Stimulated activated CD4-positive, alpha-beta T cell treated with anti-CD3 and anti-CD28 coated beads, Interleukin-1b, Interleukin-23, amount 100 ng/mL, for 48 hours (primary cell): ENCODE results near the gene RALGDS.

Source experiments
- DNase-seq: peaks from one replicate; pipeline ENCODE4 v3.0.0-alpha.2; 2020

Gene RALGDS

DNA sequence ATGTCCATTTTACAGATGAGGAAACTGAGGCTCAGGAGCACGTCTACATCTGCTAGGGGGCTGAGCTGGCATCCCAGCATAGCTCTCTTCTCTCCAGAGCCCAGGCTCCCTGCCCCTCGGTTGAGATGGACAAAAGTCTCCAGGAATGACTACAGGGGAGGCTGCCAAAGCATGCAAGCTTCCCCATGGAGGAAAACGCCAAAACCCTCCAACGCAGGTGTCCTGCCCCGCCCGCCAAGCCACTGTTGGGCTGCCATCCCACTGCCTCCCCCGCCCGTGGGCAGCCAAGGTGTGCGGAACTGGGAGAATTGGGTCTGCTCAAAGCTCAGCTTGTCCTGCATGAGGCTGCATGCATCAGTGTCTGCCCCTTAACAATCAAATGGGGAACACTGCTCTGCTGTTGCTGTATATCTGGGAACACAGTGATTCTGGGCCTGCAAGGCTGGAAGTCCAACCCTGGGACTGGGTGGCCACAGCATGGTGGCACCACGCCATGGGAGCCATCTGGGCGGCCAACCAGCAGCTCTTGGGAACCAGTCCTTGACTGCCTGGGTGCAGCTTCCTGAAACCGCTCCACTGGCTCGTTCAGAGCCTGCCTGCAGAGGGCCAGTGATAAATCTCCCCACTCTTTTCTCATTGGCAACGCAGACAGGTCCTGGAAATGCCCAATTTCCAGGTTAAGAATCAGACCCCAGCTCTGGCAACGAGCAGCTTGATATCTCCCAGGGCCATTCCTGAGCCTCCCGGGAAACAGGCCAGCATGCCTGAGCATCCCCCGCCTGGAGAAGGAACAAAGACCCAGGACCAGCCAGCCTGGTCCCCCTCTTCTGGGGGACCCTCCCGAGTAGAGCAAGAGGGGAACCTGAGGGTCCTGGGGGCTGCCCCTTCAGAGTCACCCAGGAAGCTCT lies 3.5 kb downstream of the RALGDS start:
- DNase-seq: no peak

DNA sequence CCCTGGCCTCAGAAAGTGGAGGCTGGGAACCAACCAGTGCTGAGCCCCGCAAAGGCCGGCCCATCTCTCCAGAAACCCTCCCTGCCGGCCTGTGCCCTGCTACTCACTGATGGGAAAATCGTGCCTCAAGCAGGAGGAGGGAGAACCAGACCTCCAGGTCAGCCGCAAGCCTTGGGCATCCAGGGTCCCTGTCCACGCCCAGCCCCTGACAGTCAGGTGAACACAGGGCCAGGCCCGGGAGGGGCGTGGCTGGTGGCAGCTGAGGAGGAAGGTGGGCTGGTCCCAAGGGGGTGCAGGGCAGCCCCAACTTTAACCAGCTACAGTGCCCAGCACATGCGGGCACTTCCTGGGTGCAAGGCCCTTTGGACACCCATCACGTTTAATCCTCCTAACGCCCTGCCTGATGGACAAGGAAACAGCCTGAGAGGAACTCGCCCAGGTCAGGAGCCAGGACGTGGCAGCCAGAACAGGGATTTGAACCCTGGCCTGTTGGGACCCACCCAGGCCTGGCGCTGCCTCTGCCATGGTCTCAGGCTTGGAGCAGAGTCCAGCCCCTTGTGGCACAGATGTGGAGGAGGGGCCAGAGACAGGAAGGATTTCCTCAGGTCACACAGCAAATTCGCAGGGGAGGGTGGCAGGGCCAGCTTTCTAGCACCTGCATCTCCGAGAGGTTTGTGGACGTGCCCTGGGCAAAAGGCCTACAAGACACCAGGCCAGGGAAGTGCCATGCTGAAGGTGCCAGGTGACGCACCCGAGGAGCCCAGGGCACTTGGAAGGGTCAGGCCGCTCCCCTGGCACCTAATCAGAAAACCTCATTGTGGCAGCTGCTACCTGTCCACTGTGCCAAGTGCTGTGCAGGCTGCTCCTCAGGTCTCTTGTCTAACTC lies 4.5 kb downstream of the RALGDS start:
- no peak for DNase-seq

DNA sequence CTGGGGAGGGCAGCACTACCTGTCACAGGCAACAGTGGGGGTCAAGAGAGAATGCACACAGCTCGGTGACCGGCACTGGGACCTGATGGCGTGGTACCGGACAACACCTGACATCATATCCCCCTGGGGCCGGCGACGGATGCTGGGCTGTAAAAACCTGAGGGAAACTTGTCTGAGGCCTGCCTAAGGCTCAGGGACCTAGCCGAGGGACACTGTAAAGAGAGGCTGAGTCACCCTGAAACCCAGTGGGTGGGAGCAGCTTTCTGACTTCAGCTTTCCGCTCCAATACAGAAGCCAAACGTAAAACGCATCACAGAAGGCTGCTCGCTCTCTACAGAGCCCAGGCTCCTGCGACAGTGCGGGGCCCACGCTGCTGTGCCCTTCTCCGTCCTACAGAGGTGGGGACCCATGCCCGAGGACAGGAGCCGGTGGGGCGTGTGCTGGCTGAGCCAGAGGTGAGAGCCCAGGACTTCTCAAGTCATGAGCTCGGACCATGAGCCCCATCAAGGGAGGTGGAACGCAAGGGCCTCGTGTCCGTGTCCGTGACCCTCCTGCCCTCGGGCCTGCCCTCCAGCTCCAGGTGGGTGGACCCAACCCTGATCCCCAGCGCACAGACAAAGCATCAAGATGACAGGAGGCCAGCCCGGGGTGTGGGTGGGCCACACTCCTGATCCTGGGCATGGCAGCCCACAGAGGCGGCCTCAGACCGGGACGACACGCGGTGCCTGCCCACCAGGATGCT lies 5.3 kb downstream of the RALGDS start:
- peak; percentile 78 for DNase-seq

DNA sequence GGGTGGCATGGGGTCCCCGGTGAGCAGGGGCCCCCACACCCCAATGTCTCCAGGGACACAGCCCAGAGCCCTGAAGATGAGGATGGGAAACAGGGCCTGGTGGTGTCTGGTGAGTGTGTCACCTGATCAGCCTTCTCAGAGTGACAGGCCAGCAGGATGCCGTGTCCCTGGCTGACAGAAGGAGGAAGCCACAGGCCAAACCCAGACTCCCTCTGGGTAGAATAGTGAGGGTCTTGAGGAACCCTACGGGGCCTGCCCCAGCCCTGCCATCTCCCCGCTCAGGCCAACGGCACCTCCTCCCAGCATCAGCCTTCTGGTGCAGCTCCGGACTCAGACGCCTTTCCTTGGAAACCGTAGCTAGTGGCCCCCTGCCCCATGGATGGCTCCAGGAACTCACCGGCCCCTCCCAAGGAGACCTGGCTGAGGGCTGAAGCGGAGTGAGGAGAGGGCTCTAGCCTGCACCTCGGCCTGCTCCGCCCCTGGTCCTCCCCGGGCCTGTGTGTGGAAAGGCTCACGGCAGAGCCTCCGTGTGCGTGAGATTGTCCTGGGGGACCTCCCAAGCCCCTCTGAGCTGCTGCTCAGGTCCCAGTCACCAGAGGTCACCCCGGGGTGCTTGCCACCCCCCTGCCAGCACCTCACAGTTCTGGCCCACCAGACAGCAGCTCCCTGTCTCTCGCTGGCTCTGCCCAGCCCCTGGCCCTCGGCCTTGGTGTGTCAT lies 6.0 kb downstream of the RALGDS start:
- DNase-seq: no peak

DNA sequence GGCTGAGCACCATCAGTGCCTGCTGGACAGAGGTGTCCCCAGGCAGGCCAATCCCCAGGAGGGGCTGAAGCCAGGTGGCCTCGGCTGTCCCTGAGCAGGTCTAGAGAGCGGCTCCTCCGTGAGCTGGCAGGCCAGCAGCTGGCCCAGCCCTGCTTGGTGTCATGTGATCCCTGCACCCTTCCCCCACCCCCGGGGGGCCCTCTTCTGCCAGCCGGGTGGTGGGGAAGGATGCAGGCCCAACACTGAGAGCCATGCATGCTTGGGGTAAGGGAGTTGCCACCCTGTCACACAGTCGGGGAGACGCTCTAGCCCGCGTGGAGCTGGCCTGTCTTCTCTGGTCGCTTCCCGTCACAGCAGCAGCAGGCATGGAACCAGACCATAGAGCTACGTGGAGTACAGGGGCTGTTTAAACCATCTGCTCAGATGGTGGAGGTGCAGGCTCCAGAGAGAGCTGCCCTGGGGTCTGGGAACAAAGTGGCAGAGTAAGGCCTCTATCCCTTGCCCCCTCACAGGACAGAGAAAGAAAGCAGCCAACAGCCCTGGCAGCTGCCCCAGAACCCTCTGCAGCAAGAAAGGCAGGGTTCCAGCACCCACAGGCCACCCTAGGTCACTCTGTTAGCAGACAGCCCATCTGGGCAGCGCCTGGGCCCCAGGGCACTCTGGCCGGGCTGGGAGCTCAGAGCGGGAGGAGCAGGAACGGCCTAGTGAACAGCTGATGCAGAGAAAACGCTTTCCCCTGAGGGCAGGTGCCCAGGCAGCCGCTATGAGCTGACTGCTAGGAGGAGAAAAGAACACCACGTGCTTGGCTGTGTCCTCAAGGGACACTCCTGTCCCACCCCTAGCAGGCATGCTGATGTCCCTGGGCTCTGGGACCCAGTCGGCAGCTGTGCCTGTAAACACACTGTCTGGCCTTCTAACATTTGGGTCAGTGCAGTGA lies 6.8 kb downstream of the RALGDS start:
- no peak for DNase-seq

DNA sequence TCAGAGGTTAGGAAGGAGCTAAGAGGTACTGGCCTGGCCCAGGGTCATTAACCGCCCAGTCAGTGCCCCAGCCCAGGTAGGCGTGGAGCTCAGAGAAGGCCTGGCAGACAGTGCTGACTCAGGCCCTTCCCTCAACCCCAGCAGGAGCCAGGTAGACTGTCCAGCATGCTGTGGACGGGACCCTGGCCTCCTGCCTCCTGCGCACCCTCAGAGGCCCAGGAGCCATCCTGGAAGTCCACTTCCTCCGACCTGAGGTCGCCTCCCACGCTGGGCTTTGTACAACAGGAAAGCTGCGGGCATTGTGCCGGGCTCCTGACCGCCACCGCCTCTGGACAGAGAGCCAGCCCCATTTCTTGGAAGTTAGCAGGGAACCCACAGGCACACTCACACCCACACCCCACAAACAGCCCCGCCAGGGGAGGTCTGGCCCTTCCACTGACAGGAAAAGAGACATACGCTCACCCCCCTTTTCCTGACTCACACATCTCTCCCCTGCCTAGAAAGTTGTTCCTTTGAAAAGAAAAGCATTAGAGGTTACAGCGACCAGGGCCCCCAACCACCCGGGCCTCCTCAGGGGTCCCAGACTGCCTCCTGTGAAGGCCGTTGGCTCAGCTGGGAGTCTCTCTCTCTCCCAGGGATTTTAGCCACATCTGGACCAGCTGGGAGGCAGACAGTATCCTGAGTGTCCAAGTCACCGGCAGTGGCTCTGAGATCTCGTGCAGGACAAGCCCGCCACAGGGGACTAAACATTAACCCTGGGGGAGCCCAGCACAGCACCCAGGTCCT lies 7.7 kb downstream of the RALGDS start:
- DNase-seq: no peak

DNA sequence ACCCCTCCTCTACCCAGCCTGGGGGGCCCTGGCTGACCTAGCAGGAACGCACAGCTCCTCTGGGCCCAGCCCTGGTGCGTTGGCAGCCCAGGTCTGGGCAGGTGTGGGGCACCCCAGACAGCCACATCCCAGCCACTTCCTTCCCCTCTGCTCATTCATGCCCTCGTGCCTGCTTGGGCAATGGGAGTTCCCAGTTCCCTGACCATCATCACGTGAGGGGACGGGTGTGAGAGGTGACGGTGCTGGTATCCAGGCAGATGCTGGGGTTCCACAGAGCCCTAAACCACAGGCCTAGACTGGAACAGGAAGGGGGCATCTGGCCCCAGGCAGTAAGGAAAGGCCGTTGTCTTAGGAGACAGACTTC lies 8.4 kb downstream of the RALGDS start:
- DNase-seq: no peak

DNA sequence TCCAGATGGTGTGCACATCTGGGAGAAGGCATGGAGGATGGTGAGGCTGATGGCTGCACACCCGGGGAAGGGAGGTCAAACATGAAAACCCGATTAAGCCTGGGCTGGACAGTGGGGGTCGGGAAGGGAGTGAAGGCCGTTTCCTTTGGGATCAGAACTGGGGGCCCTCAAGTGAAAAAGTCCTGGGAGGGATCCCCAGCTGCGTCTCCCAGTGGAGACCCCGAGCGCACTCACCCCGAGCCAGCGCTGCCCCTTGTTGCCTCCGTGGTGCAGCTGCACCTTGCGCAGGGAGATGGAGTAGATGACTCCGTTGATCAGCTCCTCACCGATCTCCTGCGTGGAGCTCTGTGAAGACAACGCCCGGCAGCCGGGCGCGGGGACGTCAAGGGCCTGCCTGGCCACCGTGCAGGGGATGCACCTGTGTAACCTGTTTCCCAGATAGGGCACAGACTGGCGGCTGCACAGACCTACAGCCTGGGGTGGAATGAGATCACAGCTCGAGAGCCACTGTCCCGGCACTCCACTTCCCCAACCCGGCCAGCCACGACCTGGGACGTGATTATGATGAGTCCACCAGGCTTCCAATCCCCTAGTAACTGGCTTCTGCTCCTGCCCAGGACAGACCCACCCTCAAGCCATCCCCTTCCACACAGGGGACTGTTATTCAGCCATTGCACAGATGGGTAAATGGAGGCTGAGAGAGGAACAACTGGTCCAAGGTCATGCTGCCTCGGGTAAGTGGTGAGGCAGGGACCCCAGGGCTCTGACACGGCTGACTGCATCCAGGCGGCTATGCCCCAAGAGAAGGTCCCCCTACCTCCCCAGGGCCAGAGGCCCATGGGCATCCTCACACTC lies 9.0 kb downstream of the RALGDS start:
- DNase-seq: no peak

DNA sequence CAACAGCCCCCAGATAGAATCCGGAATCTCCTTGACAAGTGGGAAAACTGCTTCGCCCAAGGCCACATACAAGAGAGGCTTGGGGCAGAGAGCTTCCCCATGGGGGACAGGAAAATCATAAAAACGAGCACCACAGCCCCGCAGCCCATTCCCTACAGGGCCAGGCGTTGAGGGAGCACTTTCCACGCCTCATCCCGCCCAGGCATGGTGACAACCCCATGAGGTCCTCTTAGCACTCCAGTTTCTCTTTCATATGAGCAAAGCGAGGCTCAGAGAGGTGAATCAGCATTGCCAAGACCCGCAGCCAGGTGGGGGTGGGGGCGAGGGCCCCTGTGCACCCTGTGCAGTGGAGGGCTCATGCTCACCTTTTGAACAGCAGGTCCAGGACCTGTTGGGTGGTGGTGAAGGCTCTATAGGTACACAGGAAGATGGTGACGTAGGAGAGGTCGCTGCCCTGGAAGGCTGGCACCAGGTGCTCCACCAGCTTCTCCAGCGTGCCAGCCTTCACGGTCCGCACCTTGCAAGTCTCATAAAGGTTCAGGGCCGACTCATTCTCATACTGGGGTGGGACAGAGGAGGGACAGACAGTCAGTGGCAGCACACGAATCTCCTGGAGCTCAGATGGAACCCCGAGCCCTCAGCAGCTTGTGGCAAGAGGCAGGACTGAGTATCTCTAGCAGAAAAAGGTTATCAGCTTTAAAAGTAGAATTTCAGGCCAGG lies 10.9 kb downstream of the RALGDS start:
- DNase-seq: no peak

DNA sequence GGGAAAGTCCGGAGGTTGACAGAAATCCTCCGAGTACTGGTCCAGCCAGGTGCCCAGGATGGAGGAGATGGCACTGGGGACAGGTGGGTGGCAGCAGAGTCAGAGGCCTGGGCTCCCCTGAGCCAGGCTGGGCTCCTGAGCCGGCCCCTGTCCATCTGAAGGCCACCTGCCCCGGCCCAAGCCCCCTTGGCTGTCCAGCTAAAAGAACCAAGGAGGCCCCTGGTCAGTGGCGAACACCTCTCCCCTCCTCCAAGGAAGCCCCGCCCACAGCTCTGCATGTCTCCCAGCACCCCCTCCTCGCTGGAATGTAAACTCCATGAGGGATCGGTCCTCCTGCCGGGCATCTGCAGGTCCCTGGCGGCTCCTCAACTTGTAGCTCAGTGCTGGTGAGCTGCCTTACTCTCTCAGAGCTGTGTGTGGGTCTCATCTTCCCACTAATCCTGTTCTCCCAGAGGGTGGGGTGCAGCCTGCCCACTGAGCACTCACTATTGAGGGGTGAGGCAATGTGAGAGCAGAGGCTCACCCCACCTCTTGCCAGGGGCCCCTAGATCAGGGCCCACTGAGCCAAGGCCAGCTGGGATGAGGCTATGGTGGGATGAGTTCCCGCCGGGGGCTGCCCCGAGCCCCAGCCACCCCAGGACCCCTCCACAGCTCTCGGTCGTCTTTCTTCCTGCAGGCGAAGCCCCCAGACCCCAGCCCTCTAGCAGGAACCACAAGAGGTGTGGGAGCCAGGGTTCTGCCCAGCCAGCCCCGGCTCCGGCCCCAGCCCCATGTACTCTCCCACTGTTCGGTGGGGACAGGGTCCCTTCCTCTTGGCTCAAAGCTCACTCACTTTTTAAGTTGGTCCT lies 12.0 kb downstream of the RALGDS start:
- no peak for DNase-seq

DNA sequence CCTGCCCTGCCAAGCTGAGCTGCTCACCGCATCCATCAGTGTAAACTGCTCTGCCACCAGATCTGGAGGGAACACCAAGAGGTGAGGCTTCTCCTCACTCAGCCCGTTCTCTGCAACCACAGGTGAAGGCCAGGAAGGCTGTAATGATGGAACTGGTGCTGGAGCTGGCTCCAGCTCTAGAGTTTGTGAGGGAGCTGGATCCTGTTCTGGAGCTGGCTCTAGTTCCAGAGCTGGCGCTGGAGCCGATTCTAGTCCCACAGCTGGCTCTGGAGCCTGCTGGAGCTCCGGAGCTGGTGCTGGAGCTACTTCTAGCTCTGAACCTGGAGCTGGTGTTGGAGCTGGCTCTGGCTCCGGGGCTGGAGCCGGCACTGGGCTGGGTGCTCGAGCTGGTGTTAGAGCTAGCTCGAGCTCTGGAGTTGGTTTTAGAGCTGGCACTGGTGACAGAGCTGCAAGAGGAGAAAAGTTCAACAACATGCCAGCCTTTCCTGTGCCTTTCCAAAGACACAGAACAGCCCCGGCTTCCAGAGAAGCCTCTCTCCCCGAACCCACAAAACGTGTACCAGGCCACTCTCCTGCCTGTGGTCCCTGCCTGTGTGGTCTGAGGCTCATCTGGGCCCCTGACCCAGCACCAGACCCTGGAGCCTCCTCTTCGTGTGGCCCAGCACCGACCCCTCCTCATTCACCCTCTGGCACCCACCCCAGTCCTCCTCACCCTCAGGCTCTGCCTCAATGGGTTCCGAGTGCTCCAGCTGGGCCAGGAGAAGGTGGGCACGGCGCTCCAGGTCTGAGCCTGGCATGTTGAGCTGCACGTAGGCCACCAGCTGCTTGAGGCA lies 12.9 kb downstream of the RALGDS start:
- no peak for DNase-seq

DNA sequence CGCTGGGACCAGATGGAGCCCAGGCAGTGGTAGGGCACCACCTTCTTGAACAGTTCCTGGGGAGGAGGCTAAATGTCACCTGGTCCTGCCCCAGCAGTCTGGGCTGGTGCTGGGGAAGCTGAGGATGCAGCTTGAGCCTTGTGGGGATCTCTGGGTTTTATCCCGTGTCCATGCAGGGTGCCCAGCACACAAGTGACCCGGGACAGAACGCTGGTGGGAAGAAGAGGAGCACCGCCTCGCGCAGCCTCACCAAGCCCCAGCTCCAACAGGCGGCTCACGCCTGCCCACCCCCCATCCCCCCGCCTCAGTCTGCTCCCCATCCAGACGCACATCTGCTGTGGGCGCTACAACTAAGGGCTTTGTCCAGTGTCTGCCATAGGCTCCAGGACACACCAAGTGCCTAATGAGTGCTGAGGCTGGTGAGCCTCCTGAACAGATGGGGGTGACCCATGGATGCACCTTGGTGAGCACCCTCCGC lies 13.8 kb downstream of the RALGDS start:
- no peak for DNase-seq

DNA sequence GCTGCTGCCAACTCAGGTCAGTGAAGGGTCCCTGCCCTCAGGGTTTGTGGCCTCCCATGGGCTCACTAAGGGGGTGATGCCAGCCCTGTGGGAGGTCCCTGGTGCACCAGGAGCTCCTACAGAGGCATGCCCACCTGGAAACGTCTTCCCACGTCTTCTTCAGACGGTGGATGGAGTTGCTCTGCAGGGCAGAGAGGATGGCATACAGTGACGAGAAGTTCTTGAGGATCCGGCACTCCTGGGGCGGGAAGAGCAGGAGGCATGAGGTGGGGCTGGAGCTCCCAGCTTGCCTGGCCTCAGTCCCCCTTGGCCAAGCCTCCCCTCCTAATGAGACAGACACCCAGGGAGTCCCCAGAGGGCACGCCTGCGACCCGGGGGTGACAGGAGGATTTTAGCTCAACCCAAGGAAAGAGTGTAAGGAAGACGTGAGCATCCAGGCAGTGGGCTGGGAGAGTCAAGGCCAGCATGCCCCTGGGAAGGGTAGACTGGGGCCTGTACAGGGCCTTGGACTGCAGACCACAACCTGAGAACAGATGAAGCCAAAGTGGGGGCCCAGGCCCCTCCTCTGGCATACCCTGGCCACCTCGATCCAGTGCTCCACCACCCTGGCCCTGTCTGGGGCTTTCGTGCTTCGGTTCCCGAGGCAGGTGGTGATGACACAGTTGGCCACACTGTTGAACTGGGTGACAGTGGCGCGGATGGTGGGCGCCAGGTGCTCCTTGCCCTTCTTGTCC lies 14.4 kb downstream of the RALGDS start:
- DNase-seq: no peak

DNA sequence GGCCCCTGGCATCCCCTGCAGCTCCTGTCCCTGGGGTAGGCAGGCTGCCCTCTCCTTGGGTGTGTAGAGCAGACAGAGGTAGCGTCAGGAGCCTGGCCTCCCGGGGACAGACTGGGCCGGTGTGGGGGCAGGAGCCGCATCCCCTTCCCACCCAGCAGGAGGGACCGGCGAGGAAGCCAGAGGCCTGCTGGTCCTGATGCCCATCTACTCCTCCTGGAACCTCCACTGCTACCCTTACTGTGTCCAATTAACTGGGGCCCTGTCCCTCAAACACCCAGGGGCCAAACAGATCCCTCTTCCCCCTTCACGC lies 15.6 kb downstream of the RALGDS start:
- DNase-seq: no peak

DNA sequence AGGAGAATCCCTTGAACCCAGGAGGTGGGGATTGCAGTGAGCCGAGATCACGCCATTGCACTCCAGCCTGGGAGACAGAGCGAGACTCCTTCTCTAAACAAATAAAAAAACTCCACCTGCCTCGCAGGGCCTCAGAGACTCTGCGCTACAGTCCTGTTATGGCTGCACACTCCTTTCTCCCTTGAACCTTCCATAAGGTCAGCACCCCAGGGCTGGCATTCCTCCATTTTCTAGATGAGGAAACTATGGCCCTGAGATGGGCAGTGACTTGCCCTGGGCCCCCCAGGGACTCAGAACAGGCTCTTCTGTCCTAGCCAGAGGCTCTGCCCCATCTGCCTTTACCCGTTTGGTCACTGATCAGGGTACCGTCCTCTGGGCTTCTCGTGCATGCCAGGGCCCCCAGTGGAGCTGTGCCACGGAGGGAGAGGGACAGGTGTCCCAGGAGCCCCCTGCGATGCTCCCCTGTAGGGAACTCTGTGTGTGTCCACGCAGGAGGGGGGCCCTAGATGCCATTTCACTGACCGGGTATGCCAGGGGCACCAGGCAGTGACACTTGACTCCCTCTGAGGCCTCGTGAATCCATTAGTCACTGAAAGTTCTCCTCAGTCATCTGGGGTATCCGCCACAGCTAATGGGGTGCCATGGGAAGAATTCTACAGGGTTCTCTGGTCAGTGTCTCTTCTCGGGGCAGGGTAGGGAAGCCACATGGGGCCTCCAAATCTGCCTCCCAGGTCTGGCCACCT lies 16.2 kb downstream of the RALGDS start:
- no peak for DNase-seq
